ENCODE measurements around the gene RAB17. TPM values are rescaled to one million over a fixed set of nuclear protein-coding genes. Genes with fewer than 3 reads are reported as not detected.
"Not testable (repeated sequence)": the region's sequence is repeated elsewhere in the genome, so short reads cannot be mapped to it uniquely, and the experiment has no call there.

The RAB17 gene
- total RNA-seq, 1 experiment from 2014 or later: 86.3 TPM

GRCh38 chr2:237596520-237597195, 6.1 kb upstream of the RAB17 start:
- no peak for DNase-seq
- H3K79me2 ChIP-seq (ENCODE audit: low read depth): peaks cover 8% of the 10 kb centered on the region
- BruUV-seq (replicated peaks): no TSS peak
- no peak overlapping the region for H2AFZ ChIP-seq
- peaks cover 9% of the 10 kb centered on the region for H3K4me1 ChIP-seq (replicated peaks; ENCODE audit: insufficient read depth)
- no peaks in the 10 kb centered on the region for H3K9me2 ChIP-seq (ENCODE audit: insufficient read depth)
- no peaks in the 10 kb centered on the region for H3K36me3 ChIP-seq (ENCODE audit: low read depth)
- H3K4me3 ChIP-seq: no peak overlapping the region
- ChIA-PET CTCF (no interaction called here), POLR2A (ENCODE audit: unreplicated experiment) (interaction anchor here (0.6 kb wide), 1 partner anchor 180 kb away, joined by 4 read pairs; no protein-coding TSS in a partner anchor)
- H3F3A ChIP-seq (ENCODE audit: insufficient read depth, low read depth): peaks cover 8% of the 10 kb centered on the region; the same call in 1 of the 2 replicates
- H3K27ac ChIP-seq: no peak overlapping the region
- no peaks in the 10 kb centered on the region for H3K27me3 ChIP-seq (ENCODE audit: insufficient read depth, low read depth)
- no peaks in the 10 kb centered on the region for H4K20me1 ChIP-seq (ENCODE audit: insufficient read depth)
- TF ChIP-seq CTCF (conservative IDR thresholded peaks at IDR 0.05): no peak
- no peak for TF ChIP-seq EZH2 (IDR thresholded peaks at IDR 0.05; ENCODE audit: low read depth)
- intact Hi-C loops (cut with micrococcal nuclease; ENCODE audit: unreplicated experiment): loop anchor here (10.0 kb wide), 1 partner anchor 268 kb away; no protein-coding TSS in a partner anchor
- H3K9me3 ChIP-seq (ENCODE audit: insufficient read depth, low read depth): no peaks in the 10 kb centered on the region
- H3K4me2 ChIP-seq: no peak overlapping the region

- H3K27ac ChIP-seq; H2AFZ ChIP-seq; CTCF ChIA-PET; BruUV-seq (replicated peaks); H3K79me2 ChIP-seq (ENCODE audit: low read depth); H3K9me2 ChIP-seq (ENCODE audit: insufficient read depth); H3K4me3 ChIP-seq; H3K4me1 ChIP-seq (replicated peaks; ENCODE audit: insufficient read depth); H3K4me2 ChIP-seq; H3K9me3 ChIP-seq (ENCODE audit: insufficient read depth, low read depth); H3K36me3 ChIP-seq (ENCODE audit: low read depth); H3K27me3 ChIP-seq (ENCODE audit: insufficient read depth, low read depth); DNase-seq; H4K20me1 ChIP-seq (ENCODE audit: insufficient read depth): not testable (repeated sequence)
- H3F3A ChIP-seq (ENCODE audit: insufficient read depth, low read depth): peaks cover 15% of the 10 kb centered on the region; the same call in 1 of the 2 replicates
- intact Hi-C loops (cut with micrococcal nuclease; ENCODE audit: unreplicated experiment): loop anchor here (10.0 kb wide), 1 partner anchor 269 kb away; no protein-coding TSS in a partner anchor
- POLR2A ChIA-PET (ENCODE audit: unreplicated experiment): interaction anchor here (0.6 kb wide), 1 partner anchor 180 kb away, joined by 4 read pairs; no protein-coding TSS in a partner anchor
Observed at GRCh38 chr2:237595829-237596519, 5.4 kb upstream of the RAB17 start.

GRCh38 chr2:237594514-237594871, 4.0 kb upstream of the RAB17 start:
- ChIA-PET POLR2A (ENCODE audit: unreplicated experiment) (no interaction called here), CTCF (no interaction called here)
- Histone ChIP-seq H3K27me3 (ENCODE audit: insufficient read depth, low read depth) (no peaks in the 10 kb centered on the region), H3K9me2 (ENCODE audit: insufficient read depth) (no peaks in the 10 kb centered on the region), H3K4me1 (replicated peaks; ENCODE audit: insufficient read depth) (peaks cover 10% of the 10 kb centered on the region), H3K27ac (no peak overlapping the region), H2AFZ (no peak overlapping the region), H3F3A (ENCODE audit: insufficient read depth, low read depth) (peaks cover 30% of the 10 kb centered on the region), H3K79me2 (ENCODE audit: low read depth) (peaks cover 13% of the 10 kb centered on the region), H3K4me2 (no peak overlapping the region), H3K4me3 (no peak overlapping the region), H3K9me3 (ENCODE audit: insufficient read depth, low read depth) (no peaks in the 10 kb centered on the region), H4K20me1 (ENCODE audit: insufficient read depth) (no peaks in the 10 kb centered on the region), H3K36me3 (ENCODE audit: low read depth) (no peaks in the 10 kb centered on the region)
- intact Hi-C loops (cut with micrococcal nuclease; ENCODE audit: unreplicated experiment): loop anchor here (5.0 to 10.0 kb wide), 2 partner anchors 270 to 663 kb away; no protein-coding TSS in a partner anchor
- BruUV-seq (replicated peaks): no TSS peak
- TF ChIP-seq CTCF (conservative IDR thresholded peaks at IDR 0.05) (no peak), EZH2 (IDR thresholded peaks at IDR 0.05; ENCODE audit: low read depth) (no peak)
- no peak for DNase-seq

Data from PC-9 (cell line).